ENCODE measurements around the gene TMEM91.

The TMEM91 gene

DNA sequence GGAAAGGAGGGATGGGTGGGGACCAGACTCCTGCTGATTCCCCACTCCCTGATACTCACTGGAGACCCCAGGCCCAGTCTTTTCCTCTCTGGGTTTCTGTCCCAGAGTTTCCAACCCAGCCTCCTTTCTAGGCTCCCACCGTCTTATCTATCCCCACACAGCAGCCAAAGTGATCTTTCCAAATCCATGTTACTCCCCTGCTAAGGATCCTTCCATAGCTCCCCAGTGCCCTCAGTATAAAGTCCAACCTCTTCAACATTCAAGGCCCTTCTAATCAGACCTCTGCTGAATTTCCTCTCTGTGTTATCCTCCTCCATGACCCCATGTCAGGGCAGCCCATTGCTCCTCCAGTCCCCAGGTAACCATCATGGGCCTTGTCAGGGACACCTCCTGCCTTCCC lies 21.3 kb upstream of the TMEM91 start:
- Histone ChIP-seq H3K27me3 (ENCODE audit: insufficient read depth, low read length) (peaks cover 45% of the 10 kb centered on the region), H3K36me3 (ENCODE audit: insufficient read depth, low read depth, low read length) (no peaks in the 10 kb centered on the region), H3K27ac (ENCODE audit: low read length) (no peak overlapping the region), H3K9ac (ENCODE audit: low read depth, low read length) (no peak overlapping the region), H3K4me1 (ENCODE audit: insufficient read depth, low read length) (peaks cover 4% of the 10 kb centered on the region; the same call in 1 of the 2 replicates), H3K4me3 (ENCODE audit: low read length) (no peak overlapping the region), H3K9me3 (ENCODE audit: insufficient read depth, low read depth, low read length) (no peaks in the 10 kb centered on the region)

DNA sequence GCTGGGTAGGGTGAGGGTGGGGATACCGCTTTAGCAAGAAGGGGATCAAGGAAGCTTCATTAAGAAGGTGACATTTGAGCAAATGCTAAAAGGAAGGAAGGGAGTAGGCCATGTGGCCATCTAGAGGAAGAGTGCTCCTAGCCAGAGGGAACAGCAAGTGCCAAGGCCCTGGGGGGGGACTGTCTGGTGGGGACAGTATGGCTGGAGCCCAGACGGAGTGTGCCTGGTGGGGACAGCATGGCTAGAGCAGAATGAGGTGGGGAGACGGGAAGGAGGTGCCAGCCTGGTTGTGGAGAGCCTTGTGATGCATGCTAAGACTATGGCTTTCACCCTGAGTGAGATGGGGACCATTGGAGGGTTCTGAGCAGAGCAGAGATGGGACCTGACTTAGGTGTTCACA lies 20.5 kb upstream of the TMEM91 start:
- H3K9me3 ChIP-seq (ENCODE audit: insufficient read depth, low read depth, low read length) = no peaks in the 10 kb centered on the region
- no peak overlapping the region for H3K27ac ChIP-seq (ENCODE audit: low read length)
- H3K9ac ChIP-seq (ENCODE audit: low read depth, low read length) = no peak overlapping the region
- H3K4me1 ChIP-seq (ENCODE audit: insufficient read depth, low read length) = peaks cover 4% of the 10 kb centered on the region; the same call in 1 of the 2 replicates
- H3K36me3 ChIP-seq (ENCODE audit: insufficient read depth, low read depth, low read length) = no peaks in the 10 kb centered on the region
- no peak overlapping the region for H3K4me3 ChIP-seq (ENCODE audit: low read length)
- peaks cover 38% of the 10 kb centered on the region for H3K27me3 ChIP-seq (ENCODE audit: insufficient read depth, low read length)

DNA sequence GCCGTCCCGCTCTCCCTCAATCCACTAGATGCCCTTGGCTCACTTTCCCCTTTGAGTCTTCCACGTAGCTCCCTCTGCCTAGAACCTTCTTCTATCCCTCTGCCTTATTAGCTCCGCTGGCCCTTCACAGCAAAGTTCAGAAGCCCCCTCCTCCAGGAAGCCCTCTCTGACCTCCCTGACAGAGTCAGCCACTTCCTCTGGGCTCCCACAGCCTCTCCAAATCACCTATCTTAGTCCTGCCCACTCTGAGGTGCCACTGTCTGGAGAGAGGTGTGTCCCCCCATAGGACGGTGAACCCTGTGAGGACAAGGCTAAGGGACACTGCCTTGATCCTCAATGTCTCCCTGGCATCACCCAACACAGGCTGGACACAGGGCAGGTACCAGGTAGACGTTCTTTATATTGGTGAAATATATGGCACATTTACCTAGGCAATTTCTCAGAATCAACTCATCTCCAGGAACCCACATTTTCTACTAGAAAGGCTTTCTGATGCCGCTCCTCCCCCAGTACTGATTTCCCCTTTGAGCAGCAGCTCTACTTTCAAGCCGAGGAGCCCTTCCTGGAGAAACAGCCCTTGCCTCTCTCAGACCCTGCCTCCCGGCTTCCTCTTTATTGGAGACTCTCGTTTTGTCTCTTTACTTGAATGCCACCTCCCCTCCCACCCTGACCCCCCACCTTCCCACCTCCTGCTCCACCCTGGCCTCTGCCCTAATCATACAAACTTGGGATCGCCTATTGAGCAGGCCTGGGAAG lies 19.2 kb upstream of the TMEM91 start:
- Histone ChIP-seq H3K4me1 (ENCODE audit: insufficient read depth, low read length) (peaks cover 1% of the 10 kb centered on the region; the same call in 1 of the 2 replicates), H3K9me3 (ENCODE audit: insufficient read depth, low read depth, low read length) (no peaks in the 10 kb centered on the region), H3K9ac (ENCODE audit: low read depth, low read length) (no peak overlapping the region), H3K4me3 (ENCODE audit: low read length) (no peak overlapping the region), H3K27me3 (ENCODE audit: insufficient read depth, low read length) (peaks cover 24% of the 10 kb centered on the region), H3K36me3 (ENCODE audit: insufficient read depth, low read depth, low read length) (no peaks in the 10 kb centered on the region), H3K27ac (ENCODE audit: low read length) (no peak overlapping the region)

DNA sequence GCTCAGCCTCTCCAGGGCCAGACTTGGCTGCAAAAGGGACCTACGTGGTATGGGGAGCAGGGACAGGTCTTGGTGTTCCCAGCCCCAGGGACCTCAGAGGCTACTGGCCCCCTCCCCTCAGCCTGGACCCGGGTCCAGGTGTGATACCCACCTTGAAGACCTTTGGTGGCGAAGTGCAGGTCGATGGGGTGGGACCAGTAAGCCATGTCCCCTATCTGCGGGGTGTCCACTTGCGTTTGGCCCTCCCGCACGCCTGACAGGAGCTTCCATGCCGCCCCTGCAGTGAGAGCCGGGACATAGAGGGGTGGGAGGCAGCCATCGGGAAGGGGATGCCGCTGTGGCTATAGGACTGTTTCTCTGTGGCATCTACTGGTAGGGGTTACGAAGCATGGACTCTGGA lies 18.6 kb upstream of the TMEM91 start:
- Histone ChIP-seq H3K36me3 (ENCODE audit: insufficient read depth, low read depth, low read length) (no peaks in the 10 kb centered on the region), H3K9ac (ENCODE audit: low read depth, low read length) (no peak overlapping the region), H3K4me3 (ENCODE audit: low read length) (no peak overlapping the region), H3K4me1 (ENCODE audit: insufficient read depth, low read length) (no peaks in the 10 kb centered on the region), H3K9me3 (ENCODE audit: insufficient read depth, low read depth, low read length) (no peaks in the 10 kb centered on the region), H3K27me3 (ENCODE audit: insufficient read depth, low read length) (peaks cover 18% of the 10 kb centered on the region), H3K27ac (ENCODE audit: low read length) (no peak overlapping the region)

DNA sequence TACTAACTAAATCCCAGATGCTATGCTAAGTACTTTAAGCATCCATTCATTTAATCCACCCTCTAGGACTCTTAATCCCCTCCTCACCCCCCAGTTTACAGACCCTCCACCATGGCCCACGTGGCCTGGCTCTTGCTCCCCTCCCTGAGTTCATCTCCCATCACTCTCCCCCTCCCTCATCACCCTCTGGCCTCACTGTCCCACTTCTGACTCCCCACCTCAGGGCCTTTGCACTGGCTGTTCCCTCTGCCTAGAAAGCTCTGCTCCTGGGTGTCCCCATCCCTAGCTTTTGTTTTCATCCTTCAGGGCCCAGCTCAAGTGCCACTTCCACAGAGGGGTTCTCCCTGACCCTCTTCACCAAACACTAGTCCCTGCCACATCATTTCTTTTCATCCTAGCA lies 16.6 kb upstream of the TMEM91 start:
- Histone ChIP-seq H3K36me3 (ENCODE audit: insufficient read depth, low read depth, low read length) (no peaks in the 10 kb centered on the region), H3K27ac (ENCODE audit: low read length) (no peak overlapping the region), H3K4me1 (ENCODE audit: insufficient read depth, low read length) (peaks cover 3% of the 10 kb centered on the region; the same call in 1 of the 2 replicates), H3K9me3 (ENCODE audit: insufficient read depth, low read depth, low read length) (no peaks in the 10 kb centered on the region), H3K9ac (ENCODE audit: low read depth, low read length) (no peak overlapping the region), H3K4me3 (ENCODE audit: low read length) (no peak overlapping the region), H3K27me3 (ENCODE audit: insufficient read depth, low read length) (0 out of 2 replicates have a peak, but pooled peaks cover under 1% of the 10 kb centered on the region)

DNA sequence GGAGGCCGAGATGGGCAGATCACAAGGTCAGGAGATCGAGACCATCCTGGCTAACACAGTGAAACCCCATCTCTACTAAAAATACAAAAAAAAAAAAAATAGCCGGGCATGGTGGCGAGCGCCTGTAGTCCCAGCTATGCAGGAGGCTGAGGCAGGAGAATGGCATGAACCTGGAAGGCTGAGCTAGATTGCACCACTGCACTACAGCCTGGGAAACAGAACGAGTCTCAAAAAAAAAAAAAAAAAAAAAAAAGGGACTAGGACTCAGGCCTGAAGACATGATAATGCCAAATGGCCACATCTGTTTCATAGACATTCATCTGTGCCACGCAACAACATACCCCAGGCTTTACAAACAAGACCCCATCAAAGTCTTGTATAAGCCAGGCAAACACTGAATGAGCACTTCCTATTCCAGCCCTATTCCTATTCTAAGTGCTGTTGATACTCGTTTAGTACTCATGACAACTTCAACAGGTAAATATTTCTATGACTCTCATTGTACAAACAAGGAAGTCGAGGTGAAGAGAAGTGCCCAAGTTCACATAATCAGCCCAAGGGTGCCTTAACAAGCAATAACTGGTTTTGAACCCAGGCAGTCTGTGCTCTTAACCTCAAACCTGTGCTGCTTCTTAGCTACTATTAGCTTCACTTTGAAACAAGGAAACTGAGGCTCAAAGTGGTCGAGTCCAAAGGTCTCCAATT lies 14.0 kb upstream of the TMEM91 start:
- H3K36me3 ChIP-seq (ENCODE audit: insufficient read depth, low read depth, low read length) = no peaks in the 10 kb centered on the region
- no peaks in the 10 kb centered on the region for H3K9me3 ChIP-seq (ENCODE audit: insufficient read depth, low read depth, low read length)
- H3K4me3 ChIP-seq (ENCODE audit: low read length) = no peak overlapping the region
- no peak overlapping the region for H3K27ac ChIP-seq (ENCODE audit: low read length)
- H3K9ac ChIP-seq (ENCODE audit: low read depth, low read length) = no peak overlapping the region
- H3K27me3 ChIP-seq (ENCODE audit: insufficient read depth, low read length) = no peaks in the 10 kb centered on the region
- peaks cover 4% of the 10 kb centered on the region; the same call in 1 of the 2 replicates for H3K4me1 ChIP-seq (ENCODE audit: insufficient read depth, low read length)

DNA sequence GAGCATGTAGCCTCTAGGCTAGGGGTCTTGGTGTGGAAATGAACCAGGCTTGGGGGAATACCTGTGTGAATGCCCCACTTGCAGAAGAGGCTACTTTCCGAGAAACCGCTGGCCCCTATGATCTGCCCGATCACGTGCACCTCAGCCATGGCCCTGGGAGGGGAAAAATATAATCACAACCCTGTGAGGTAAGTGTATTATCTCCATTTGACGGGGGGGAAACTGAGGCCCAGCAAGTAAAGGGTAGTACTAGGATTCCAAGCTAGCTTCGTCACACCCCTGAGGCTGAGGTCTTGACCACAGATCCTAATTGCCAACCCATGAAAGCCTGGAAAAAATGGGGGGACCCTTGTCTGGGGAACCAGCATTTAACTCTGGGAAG lies 13.0 kb upstream of the TMEM91 start:
- no peaks in the 10 kb centered on the region for H3K9me3 ChIP-seq (ENCODE audit: insufficient read depth, low read depth, low read length)
- peak overlapping the region; percentile 82 for H3K4me3 ChIP-seq (ENCODE audit: low read length)
- no peaks in the 10 kb centered on the region for H3K27me3 ChIP-seq (ENCODE audit: insufficient read depth, low read length)
- H3K27ac ChIP-seq (ENCODE audit: low read length) = no peak overlapping the region
- peaks cover 4% of the 10 kb centered on the region; the same call in 1 of the 2 replicates for H3K4me1 ChIP-seq (ENCODE audit: insufficient read depth, low read length)
- H3K36me3 ChIP-seq (ENCODE audit: insufficient read depth, low read depth, low read length) = no peaks in the 10 kb centered on the region
- H3K9ac ChIP-seq (ENCODE audit: low read depth, low read length) = peak overlapping the region; percentile 85; the same call in 1 of the 2 replicates

DNA sequence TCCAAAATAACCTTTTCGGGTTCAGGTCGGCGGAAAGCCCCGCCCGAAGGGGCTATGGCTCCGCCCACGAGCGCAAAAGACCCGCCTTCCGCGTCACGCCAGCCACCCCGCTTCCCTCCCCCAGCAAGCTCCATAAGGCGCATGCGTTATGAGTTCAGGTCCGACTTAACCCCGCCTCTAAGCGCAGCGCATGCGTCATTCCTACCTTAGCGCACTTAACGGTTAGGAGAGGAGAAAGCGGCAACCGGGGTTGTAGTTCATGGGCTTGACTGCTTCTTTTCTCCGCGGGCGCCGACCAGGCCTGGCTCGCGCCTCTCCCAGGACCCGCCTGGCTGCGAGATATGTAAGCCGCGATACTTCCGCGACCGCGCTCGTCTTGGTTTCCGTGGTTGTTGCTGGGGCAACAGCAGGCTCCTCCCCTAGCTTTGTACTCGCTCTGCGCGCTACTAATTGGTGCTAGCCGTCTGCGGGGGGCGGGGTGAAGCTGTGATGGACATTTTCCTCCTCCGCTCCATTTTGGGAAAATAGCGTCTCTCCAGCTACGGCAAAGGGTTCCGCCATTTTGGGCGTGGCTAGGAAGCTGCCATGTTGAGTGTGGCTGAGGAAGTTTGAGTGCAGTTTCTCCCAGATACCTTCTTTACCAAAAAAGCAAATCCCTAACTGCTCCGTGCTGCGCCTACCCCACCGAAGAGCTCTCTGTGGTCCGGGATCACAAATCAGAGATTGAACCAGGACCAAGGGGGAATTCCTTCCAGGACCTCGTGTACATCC lies 12.4 kb upstream of the TMEM91 start, which contains the start of gene B9D2:
Gene B9D2 (minus strand): TSS at position 397 of the 771 bp plus-strand sequence. CDS start 630 bp downstream, outside the sequence.
- H3K27ac ChIP-seq (ENCODE audit: low read length) = peak within 1 kb of the TSS; percentile 87
- H3K4me1 ChIP-seq (ENCODE audit: insufficient read depth, low read length) = peaks cover 4% of the 10 kb centered on the region; the same call in 1 of the 2 replicates
- H3K4me3 ChIP-seq (ENCODE audit: low read length) = peak within 1 kb of the TSS; percentile 82
- H3K9ac ChIP-seq (ENCODE audit: low read depth, low read length) = peak within 1 kb of the TSS; percentile 85
- H3K27me3 ChIP-seq (ENCODE audit: insufficient read depth, low read length) = no peaks in the 10 kb centered on the region
- H3K36me3 ChIP-seq (ENCODE audit: insufficient read depth, low read depth, low read length) = no peaks in the 10 kb centered on the region
- H3K9me3 ChIP-seq (ENCODE audit: insufficient read depth, low read depth, low read length) = no peaks in the 10 kb centered on the region

DNA sequence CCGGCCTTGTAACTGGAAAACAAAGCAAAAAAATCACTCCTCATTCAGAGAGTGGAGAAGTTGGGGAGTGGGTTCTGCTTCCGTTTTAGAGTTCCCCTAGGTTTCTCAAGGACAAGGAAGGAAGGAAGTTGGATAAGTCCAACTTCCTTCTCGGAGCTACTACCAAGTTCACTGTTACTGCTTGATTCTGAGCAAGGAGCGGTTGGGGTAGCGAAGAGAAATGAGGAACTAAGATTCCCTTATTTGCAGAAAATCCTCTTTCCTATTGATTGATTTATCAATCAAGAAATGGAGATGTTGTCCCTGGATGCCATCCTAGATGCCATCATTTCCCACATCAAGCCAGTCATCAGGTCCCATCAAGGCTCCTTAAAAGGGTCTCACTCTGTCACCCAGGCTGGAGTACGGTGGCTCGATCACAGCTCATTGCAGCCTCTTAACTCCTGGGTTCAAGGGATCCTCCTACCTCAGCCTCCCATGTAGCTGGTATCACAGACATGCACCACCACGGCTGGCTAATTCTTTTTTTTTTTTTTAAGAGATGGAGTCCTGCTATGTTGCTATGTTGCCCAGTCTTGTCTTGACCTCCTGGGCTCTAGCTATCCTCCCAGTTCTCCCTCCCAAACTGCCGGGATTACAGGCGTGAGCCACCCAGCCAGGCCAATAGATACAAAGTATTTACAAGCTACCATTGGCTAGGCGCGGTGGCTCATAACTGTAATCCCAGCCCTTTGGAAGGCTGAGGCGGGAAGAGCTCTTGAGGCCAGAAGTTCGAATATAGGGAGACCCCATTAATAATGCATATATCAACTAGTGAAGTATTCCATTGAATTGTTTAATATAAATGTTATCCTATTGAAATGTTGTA lies 11.6 kb upstream of the TMEM91 start:
- Histone ChIP-seq H3K27ac (ENCODE audit: low read length) (peak overlapping the region; percentile 87), H3K9me3 (ENCODE audit: insufficient read depth, low read depth, low read length) (no peaks in the 10 kb centered on the region), H3K4me1 (ENCODE audit: insufficient read depth, low read length) (peaks cover 4% of the 10 kb centered on the region; the same call in 1 of the 2 replicates), H3K36me3 (ENCODE audit: insufficient read depth, low read depth, low read length) (no peaks in the 10 kb centered on the region), H3K9ac (ENCODE audit: low read depth, low read length) (peak overlapping the region; percentile 85), H3K27me3 (ENCODE audit: insufficient read depth, low read length) (no peaks in the 10 kb centered on the region), H3K4me3 (ENCODE audit: low read length) (peak overlapping the region; percentile 82)

DNA sequence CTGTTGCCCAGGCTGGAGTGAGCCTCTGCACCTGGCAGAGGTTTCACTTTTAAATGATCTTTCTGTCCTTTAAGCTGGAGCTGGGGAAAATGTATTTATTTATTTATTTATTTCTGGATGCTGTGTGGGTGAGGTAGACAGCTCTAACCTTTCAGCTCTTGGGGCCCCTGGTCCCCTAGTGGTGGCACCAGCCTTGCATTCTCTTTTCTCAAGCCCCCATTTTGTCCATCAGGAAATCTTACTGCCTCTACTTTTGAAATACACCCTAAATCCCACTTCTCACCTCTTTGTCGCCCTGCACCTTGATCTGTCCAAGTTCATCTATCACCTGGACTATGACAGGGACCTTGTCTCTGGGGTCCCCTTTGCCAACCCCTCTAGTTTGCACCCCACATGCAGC lies 10.2 kb upstream of the TMEM91 start:
- H3K27me3 ChIP-seq (ENCODE audit: insufficient read depth, low read length) = no peaks in the 10 kb centered on the region
- H3K27ac ChIP-seq (ENCODE audit: low read length) = no peak overlapping the region
- H3K9ac ChIP-seq (ENCODE audit: low read depth, low read length) = no peak overlapping the region
- peaks cover 4% of the 10 kb centered on the region; the same call in 1 of the 2 replicates for H3K4me1 ChIP-seq (ENCODE audit: insufficient read depth, low read length)
- no peak overlapping the region for H3K4me3 ChIP-seq (ENCODE audit: low read length)
- no peaks in the 10 kb centered on the region for H3K36me3 ChIP-seq (ENCODE audit: insufficient read depth, low read depth, low read length)
- H3K9me3 ChIP-seq (ENCODE audit: insufficient read depth, low read depth, low read length) = no peaks in the 10 kb centered on the region

Data from iPS-20b (cell line).